IPS-18a (cell line): Measurements from ENCODE around the gene CA5A.
"Not testable (repeated sequence)": the region's sequence is repeated elsewhere in the genome, so short reads cannot be mapped to it uniquely, and the experiment has no call there.

ENCODE experiments used
- H3K27ac ChIP-seq: one replicate; pipeline ENCODE4 v1.5.1; 2013; ENCODE audit warnings: low read length
- H3K27me3 ChIP-seq: one replicate; pipeline ENCODE4 v1.6.1; 2013; ENCODE audit warnings: mild to moderate bottlenecking, low read length; ENCODE audit not compliant: control insufficient read depth, insufficient read depth
- H3K36me3 ChIP-seq: one replicate; pipeline ENCODE4 v1.6.1; 2013; ENCODE audit warnings: low read depth, low read length; ENCODE audit not compliant: control insufficient read depth
- H3K4me1 ChIP-seq: one replicate; pipeline ENCODE4 v1.6.1; 2013; ENCODE audit warnings: low read depth, low read length; ENCODE audit not compliant: control insufficient read depth
- H3K4me3 ChIP-seq: one replicate; pipeline ENCODE4 v1.5.1; 2013; ENCODE audit warnings: low read length
- H3K9ac ChIP-seq: one replicate; pipeline ENCODE4 v1.6.1; 2013; ENCODE audit warnings: mild to moderate bottlenecking, low read length, moderate library complexity
- H3K9me3 ChIP-seq: one replicate; pipeline ENCODE4 v1.6.1; 2013; ENCODE audit warnings: low read depth, low read length; ENCODE audit not compliant: control insufficient read depth

Gene CA5A

GRCh38 chr16:87896924-87897520 is 39.3 kb downstream of the CA5A start:
- not testable (repeated sequence) for H3K27ac ChIP-seq

GRCh38 chr16:87896176-87896890 is 40.0 kb downstream of the CA5A start:
- not testable (repeated sequence) for H3K4me3 ChIP-seq, H3K9ac ChIP-seq, H3K27me3 ChIP-seq, H3K4me1 ChIP-seq, H3K27ac ChIP-seq, H3K36me3 ChIP-seq, H3K9me3 ChIP-seq

More at GRCh38 chr16:87896924-87897520, 39.3 kb downstream of the CA5A start:
- H3K4me3 ChIP-seq, H3K9me3 ChIP-seq, H3K27me3 ChIP-seq, H3K9ac ChIP-seq, H3K4me1 ChIP-seq, H3K36me3 ChIP-seq: not testable (repeated sequence)

- H3K36me3 ChIP-seq = no peaks in the 10 kb centered on the region
- no peaks in the 10 kb centered on the region for H3K9me3 ChIP-seq
- H3K27ac ChIP-seq = no peak overlapping the region
- H3K27me3 ChIP-seq = no peaks in the 10 kb centered on the region
- H3K9ac ChIP-seq = no peak overlapping the region
- H3K4me1 ChIP-seq = no peaks in the 10 kb centered on the region
- H3K4me3 ChIP-seq = no peak overlapping the region
Observed at GRCh38 chr16:87895641-87896141, 40.6 kb downstream of the CA5A start.

- H3K27ac ChIP-seq, H3K36me3 ChIP-seq, H3K9ac ChIP-seq, H3K4me3 ChIP-seq, H3K9me3 ChIP-seq, H3K4me1 ChIP-seq, H3K27me3 ChIP-seq: not testable (repeated sequence)
Observed at GRCh38 chr16:87894005-87894404, 42.3 kb downstream of the CA5A start.

GRCh38 chr16:87891764-87892163 is 44.6 kb downstream of the CA5A start:
- Histone ChIP-seq H3K27me3 (no peaks in the 10 kb centered on the region), H3K4me1 (no peaks in the 10 kb centered on the region), H3K9ac (no peak overlapping the region), H3K9me3 (no peaks in the 10 kb centered on the region), H3K4me3 (no peak overlapping the region), H3K27ac (no peak overlapping the region), H3K36me3 (no peaks in the 10 kb centered on the region)

GRCh38 chr16:87889762-87890161 is 46.6 kb downstream of the CA5A start:
- not testable (repeated sequence) for H3K9me3 ChIP-seq, H3K27ac ChIP-seq, H3K27me3 ChIP-seq

GRCh38 chr16:87888346-87888745 is 48.0 kb downstream of the CA5A start:
- H3K9ac ChIP-seq, H3K4me1 ChIP-seq, H3K27me3 ChIP-seq, H3K9me3 ChIP-seq, H3K4me3 ChIP-seq, H3K36me3 ChIP-seq, H3K27ac ChIP-seq: not testable (repeated sequence)

More at GRCh38 chr16:87889762-87890161, 46.6 kb downstream of the CA5A start:
- not testable (repeated sequence) for H3K4me3 ChIP-seq, H3K4me1 ChIP-seq, H3K36me3 ChIP-seq, H3K9ac ChIP-seq

- H3K9ac ChIP-seq, H3K36me3 ChIP-seq, H3K4me1 ChIP-seq, H3K27me3 ChIP-seq, H3K27ac ChIP-seq, H3K4me3 ChIP-seq, H3K9me3 ChIP-seq: not testable (repeated sequence)
Observed at GRCh38 chr16:87887931-87888330, 48.4 kb downstream of the CA5A start.

- H3K9me3 ChIP-seq, H3K4me3 ChIP-seq, H3K27ac ChIP-seq, H3K36me3 ChIP-seq, H3K9ac ChIP-seq, H3K4me1 ChIP-seq, H3K27me3 ChIP-seq: not testable (repeated sequence)
Observed at GRCh38 chr16:87885371-87885967, 50.9 kb downstream of the CA5A start.

GRCh38 chr16:87882436-87883019 is 53.8 kb downstream of the CA5A start:
- Histone ChIP-seq H3K4me3 (no peak overlapping the region), H3K27ac (no peak overlapping the region), H3K27me3 (no peaks in the 10 kb centered on the region), H3K36me3 (no peaks in the 10 kb centered on the region), H3K9me3 (no peaks in the 10 kb centered on the region), H3K9ac (no peak overlapping the region), H3K4me1 (no peaks in the 10 kb centered on the region)

GRCh38 chr16:87881324-87882200 is 54.8 kb downstream of the CA5A start:
- no peaks in the 10 kb centered on the region for H3K36me3 ChIP-seq
- no peaks in the 10 kb centered on the region for H3K4me1 ChIP-seq
- H3K9ac ChIP-seq = no peak overlapping the region
- H3K27ac ChIP-seq = no peak overlapping the region
- H3K27me3 ChIP-seq = no peaks in the 10 kb centered on the region
- H3K4me3 ChIP-seq = no peak overlapping the region
- no peaks in the 10 kb centered on the region for H3K9me3 ChIP-seq
